PC-3 (cell line): Measurements from ENCODE around the gene PLEKHN1. TPM values are rescaled to one million over a fixed set of nuclear protein-coding genes. Genes with fewer than 3 reads are reported as not detected.
A peak's percentile ranks its signal among the peaks of the same experiment; 100 is the strongest.

Experiments used
- ATAC-seq: fragments of 200-7000 bp; cut with Tn5 transposase; 2 replicates; pipeline ENCODE4 v1.9.1; 2020; ENCODE audit warnings: mild to moderate bottlenecking, moderate library complexity
- BruUV-seq: library from RNA; stranded (reverse); fragments of 400-500 nt; replicated peaks from 2 replicates; lab custom pipeline; 2021; lab: Mats Ljungman, UMichigan
- CTCF ChIA-PET: fragments of 300-600 bp; sonication (Branson Sonifier 250); formaldehyde crosslinking; loops from one replicate; lab custom pipeline; 2022; ENCODE audit warnings: antibody characterized with exemption; lab: Charles Lee
- POLR2A ChIA-PET: fragments of 300-600 bp; sonication (Branson Sonifier 250); formaldehyde crosslinking; loops from one replicate; lab custom pipeline; 2022; ENCODE audit warnings: antibody characterized with exemption; ENCODE audit not compliant: unreplicated experiment; lab: Charles Lee
- DNase-seq: peaks from one replicate; pipeline ENCODE4 v3.0.0-alpha.2; 2015
- H2AFZ ChIP-seq: fragments of 300-600 bp; sonication (generic); 2 replicates; pipeline ENCODE4 v1.6.0; 2016; ENCODE audit warnings: antibody characterized with exemption, low read length
- H3F3A ChIP-seq: fragments of 300-600 bp; sonication (generic); one replicate; pipeline ENCODE4 v1.6.0; 2017; ENCODE audit warnings: antibody characterized with exemption, low read length, control low read depth, mild to moderate bottlenecking; ENCODE audit not compliant: unreplicated experiment
- H3K27ac ChIP-seq: fragments of 300-600 bp; sonication (generic); 2 replicates; pipeline ENCODE4 v1.5.1; 2016; ENCODE audit warnings: mild to moderate bottlenecking, low read length
- H3K27me3 ChIP-seq: fragments of 300-600 bp; sonication (generic); 2 replicates; pipeline ENCODE4 v1.6.1; 2016; ENCODE audit warnings: low read length, mixed read lengths
- H3K36me3 ChIP-seq: fragments of 300-600 bp; sonication (generic); 2 replicates; pipeline ENCODE4 v1.6.1; 2016; ENCODE audit warnings: low read depth, mixed run types, low read length, mixed read lengths
- H3K4me1 ChIP-seq: fragments of 300-600 bp; sonication (generic); 2 replicates; pipeline ENCODE4 v1.5.1; 2016; ENCODE audit warnings: low read length; ENCODE audit not compliant: insufficient read depth
- H3K4me2 ChIP-seq: fragments of 300-600 bp; sonication (generic); 2 replicates; pipeline ENCODE4 v1.6.0; 2016; ENCODE audit warnings: low read length
- H3K4me3 ChIP-seq: fragments of 300-600 bp; sonication (generic); 2 replicates; pipeline ENCODE4 v1.5.1; 2016; ENCODE audit warnings: mild to moderate bottlenecking, low read length, mixed read lengths
- H3K79me2 ChIP-seq: fragments of 300-600 bp; sonication (generic); 2 replicates; pipeline ENCODE4 v1.6.1; 2017; ENCODE audit warnings: low read length, mixed read lengths
- H3K9ac ChIP-seq: fragments of 300-600 bp; sonication (generic); 2 replicates; pipeline ENCODE4 v1.6.0; 2016; ENCODE audit warnings: mild to moderate bottlenecking, low read length
- H3K9me2 ChIP-seq: fragments of 300-600 bp; sonication (generic); replicated peaks from 2 replicates; pipeline ENCODE4 v1.6.1; 2016; ENCODE audit warnings: mixed run types, low read length, mixed read lengths
- H3K9me3 ChIP-seq: fragments of 300-600 bp; sonication (generic); 2 replicates; pipeline ENCODE4 v1.6.1; 2016; ENCODE audit warnings: low read length, mixed read lengths
- H4K20me1 ChIP-seq: fragments of 300-600 bp; sonication (generic); 2 replicates; pipeline ENCODE4 v1.6.1; 2016; ENCODE audit warnings: low read length, mixed read lengths
- EZH2 ChIP-seq: fragments of 300-600 bp; sonication (generic); IDR thresholded peaks from one replicate; pipeline ENCODE4 v1.6.1; 2017; ENCODE audit warnings: antibody characterized with exemption, mild to moderate bottlenecking, low read length; ENCODE audit not compliant: unreplicated experiment
- EZH2phosphoT487 ChIP-seq: fragments of 300-600 bp; sonication (generic); IDR thresholded peaks from 2 replicates; pipeline ENCODE4 v1.6.1; 2018; ENCODE audit warnings: mild to moderate bottlenecking, antibody characterized with exemption, low read length, borderline replicate concordance
- intact Hi-C: fragments of 100-400 bp; cut with micrococcal nuclease; formaldehyde crosslinking; loops from 2 replicates; pipeline ENCODE4 v1.9.0; 2023
- total RNA-seq: library from RNA; depleted of rRNA; stranded (reverse); fragments of >200 nt; gene quantifications from 2 replicates; pipeline ENCODE4 v1.2.3, GENCODE V29; 2014
- TF ChIP-seq, protein P1 (sequence below): fragments of 300-600 bp; sonication (generic); conservative IDR thresholded peaks from 2 replicates; pipeline ENCODE4 v1.5.1; 2017; ENCODE audit warnings: antibody characterized with exemption, low read depth, mild to moderate bottlenecking, low read length

PLEKHN1 gene
- total RNA-seq, 1 experiment from 2014 or later: 14.0 TPM

DNA sequence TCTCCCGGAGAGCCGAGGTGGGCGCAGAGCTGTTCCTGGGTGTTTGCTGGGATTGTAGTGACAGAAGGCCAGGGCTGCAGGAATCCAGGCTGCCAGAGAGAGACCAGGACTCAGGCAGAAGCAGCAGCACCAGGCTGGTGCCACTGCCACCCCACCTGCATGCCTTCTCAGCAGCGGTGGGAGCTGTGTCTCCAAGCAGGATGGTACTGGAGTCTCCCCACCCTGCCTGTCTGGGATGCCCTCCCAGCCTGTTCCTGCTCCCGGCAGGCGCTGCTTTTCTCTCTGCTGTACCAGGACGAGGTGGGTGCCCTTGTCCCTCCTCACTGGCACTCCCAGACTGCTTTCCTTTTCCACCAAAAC lies 38.1 kb downstream of the PLEKHN1 start:
- peaks cover 2% of the 10 kb centered on the region for H4K20me1 ChIP-seq
- H3K27me3 ChIP-seq: no peaks in the 10 kb centered on the region
- ChIA-PET CTCF (no interaction called here), POLR2A (no interaction called here)
- no peaks in the 10 kb centered on the region for H3K9me3 ChIP-seq
- H3K79me2 ChIP-seq: peaks cover 29% of the 10 kb centered on the region
- no peaks in the 10 kb centered on the region for H3K36me3 ChIP-seq
- intact Hi-C loops: no loop called here
- no peak for ATAC-seq
- H2AFZ ChIP-seq: no peak overlapping the region
- no TSS peak for BruUV-seq
- no peak overlapping the region for H3K27ac ChIP-seq
- H3K4me2 ChIP-seq: no peak overlapping the region
- H3K9ac ChIP-seq: no peak overlapping the region
- TF ChIP-seq EZH2phosphoT487: no peak
- TF ChIP-seq EZH2: no peak
- TF ChIP-seq, protein P1, sequence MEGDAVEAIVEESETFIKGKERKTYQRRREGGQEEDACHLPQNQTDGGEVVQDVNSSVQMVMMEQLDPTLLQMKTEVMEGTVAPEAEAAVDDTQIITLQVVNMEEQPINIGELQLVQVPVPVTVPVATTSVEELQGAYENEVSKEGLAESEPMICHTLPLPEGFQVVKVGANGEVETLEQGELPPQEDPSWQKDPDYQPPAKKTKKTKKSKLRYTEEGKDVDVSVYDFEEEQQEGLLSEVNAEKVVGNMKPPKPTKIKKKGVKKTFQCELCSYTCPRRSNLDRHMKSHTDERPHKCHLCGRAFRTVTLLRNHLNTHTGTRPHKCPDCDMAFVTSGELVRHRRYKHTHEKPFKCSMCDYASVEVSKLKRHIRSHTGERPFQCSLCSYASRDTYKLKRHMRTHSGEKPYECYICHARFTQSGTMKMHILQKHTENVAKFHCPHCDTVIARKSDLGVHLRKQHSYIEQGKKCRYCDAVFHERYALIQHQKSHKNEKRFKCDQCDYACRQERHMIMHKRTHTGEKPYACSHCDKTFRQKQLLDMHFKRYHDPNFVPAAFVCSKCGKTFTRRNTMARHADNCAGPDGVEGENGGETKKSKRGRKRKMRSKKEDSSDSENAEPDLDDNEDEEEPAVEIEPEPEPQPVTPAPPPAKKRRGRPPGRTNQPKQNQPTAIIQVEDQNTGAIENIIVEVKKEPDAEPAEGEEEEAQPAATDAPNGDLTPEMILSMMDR: no peak
- no peak for DNase-seq
- peaks cover 20% of the 10 kb centered on the region for H3K4me1 ChIP-seq
- no peak overlapping the region for H3K4me3 ChIP-seq
- no peaks in the 10 kb centered on the region for H3K9me2 ChIP-seq
- no peaks in the 10 kb centered on the region for H3F3A ChIP-seq

DNA sequence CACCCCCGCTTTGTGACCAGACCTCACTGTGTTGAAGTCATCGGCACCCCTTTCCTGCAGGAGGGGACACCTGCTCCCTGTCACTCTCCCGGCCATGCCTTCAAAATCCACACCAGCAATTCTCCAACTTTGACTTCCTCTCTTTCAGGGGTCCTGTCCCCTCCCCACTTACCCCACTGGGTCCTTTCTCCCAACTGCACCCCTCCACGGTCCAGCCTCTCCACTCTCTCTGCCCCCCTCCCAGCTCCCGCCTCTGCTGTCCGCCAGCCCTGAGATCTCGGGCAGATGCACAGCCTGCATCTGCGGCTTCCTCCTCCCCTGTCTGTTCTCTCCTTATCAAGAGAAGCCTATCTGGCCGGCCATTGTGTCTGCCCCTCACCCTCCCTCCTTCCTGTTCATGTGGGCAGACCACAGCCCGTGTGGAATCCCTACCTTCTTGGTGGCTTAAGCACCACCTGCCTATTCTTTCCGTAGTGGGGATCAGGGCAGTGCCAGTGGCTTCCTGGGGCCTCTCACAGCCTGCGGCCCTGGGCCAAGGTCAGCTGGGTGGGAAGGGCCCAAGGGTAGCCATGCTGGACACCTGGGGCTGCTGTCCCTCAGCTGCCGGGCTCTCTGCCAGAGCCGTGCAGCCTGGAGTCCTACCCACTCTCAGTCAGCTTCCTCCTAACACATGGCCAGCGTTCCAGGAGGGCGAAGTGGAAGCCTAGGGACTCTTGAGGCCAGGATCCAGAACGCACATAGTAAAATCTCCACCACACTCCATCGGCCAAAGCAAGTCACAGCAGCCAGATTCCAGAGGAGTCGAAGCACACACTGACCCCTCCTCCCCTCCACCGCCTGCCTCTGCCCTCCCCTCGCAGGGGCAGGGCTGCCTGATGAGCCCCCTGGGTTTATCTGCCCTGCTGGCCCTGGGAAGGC lies 38.8 kb downstream of the PLEKHN1 start:
- TF ChIP-seq, protein P1: no peak
- no peak for TF ChIP-seq EZH2
- TF ChIP-seq EZH2phosphoT487: no peak

DNA sequence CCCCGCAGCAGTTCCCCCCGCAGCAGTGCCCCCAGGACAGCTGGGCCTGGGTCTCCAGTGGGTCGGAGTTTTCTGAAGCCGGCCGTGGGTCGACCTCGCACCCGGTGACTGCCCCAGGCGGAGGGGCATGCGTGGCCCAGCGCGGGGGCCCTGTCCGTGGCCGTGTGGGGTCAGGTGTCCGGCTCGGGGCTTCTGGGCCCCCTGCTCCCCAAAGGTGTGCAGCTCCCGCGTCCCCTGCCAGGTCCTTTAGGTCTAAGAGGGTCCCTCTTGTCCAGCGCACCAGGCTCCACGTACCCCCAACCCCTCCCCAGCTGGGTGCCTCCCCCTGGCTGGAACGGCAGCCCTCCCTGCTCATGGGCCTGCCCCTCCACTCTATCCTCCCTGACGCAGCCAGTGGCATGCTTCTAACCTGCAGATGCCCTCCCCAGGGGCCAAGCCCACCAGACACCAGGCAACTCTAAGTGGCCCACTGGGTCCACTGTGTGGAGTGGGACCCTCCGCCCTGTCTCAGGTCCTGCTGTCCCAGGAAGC lies 39.6 kb downstream of the PLEKHN1 start:
- TF ChIP-seq, protein P1: no peak
- TF ChIP-seq EZH2phosphoT487: no peak
- no peak for TF ChIP-seq EZH2
- Histone ChIP-seq H4K20me1 (no peaks in the 10 kb centered on the region), H3K4me1 (peaks cover 18% of the 10 kb centered on the region), H3K9ac (peak overlapping the region; percentile 37; the same call in 1 of the 2 replicates), H3K9me2 (no peaks in the 10 kb centered on the region), H3K9me3 (no peaks in the 10 kb centered on the region), H3K27me3 (no peaks in the 10 kb centered on the region), H3K4me3 (no peak overlapping the region), H3K36me3 (no peaks in the 10 kb centered on the region), H3F3A (no peaks in the 10 kb centered on the region), H2AFZ (no peak overlapping the region), H3K27ac (peak overlapping the region; percentile 51), H3K79me2 (peaks cover 21% of the 10 kb centered on the region), H3K4me2 (peak overlapping the region; percentile 22; the same call in 1 of the 2 replicates)
- no TSS peak for BruUV-seq
- ATAC-seq: no peak
- ChIA-PET CTCF (no interaction called here), POLR2A (no interaction called here)
- no peak for DNase-seq
- intact Hi-C loops: no loop called here

More for the DNA sequence above, 38.8 kb downstream of the PLEKHN1 start:
- Histone ChIP-seq H3K27me3 (no peaks in the 10 kb centered on the region), H3K79me2 (peaks cover 26% of the 10 kb centered on the region), H3K9ac (no peak overlapping the region), H3K9me3 (no peaks in the 10 kb centered on the region), H3K36me3 (no peaks in the 10 kb centered on the region), H3K4me3 (no peak overlapping the region), H2AFZ (no peak overlapping the region), H3K4me2 (no peak overlapping the region), H3F3A (no peaks in the 10 kb centered on the region), H3K9me2 (no peaks in the 10 kb centered on the region), H3K4me1 (peaks cover 20% of the 10 kb centered on the region), H3K27ac (no peak overlapping the region), H4K20me1 (no peaks in the 10 kb centered on the region)
- ChIA-PET CTCF (no interaction called here), POLR2A (no interaction called here)
- intact Hi-C loops: no loop called here
- no peak for ATAC-seq
- BruUV-seq: no TSS peak
- no peak for DNase-seq
